LNCAP (cell line): ENCODE measurements around the gene KCNA1.

ENCODE experiments used
- CTCF ChIP-seq: fragments of 450-650 bp; IDR thresholded peaks from 2 replicates; pipeline ENCODE4 v1.5.1; 2017; ENCODE audit warnings: mild to moderate bottlenecking

The KCNA1 gene

GRCh38 chr12:4962539-4963486 is 53.1 kb downstream of the KCNA1 start:
- TF ChIP-seq CTCF, result no peak
